HG03175 (cell line): ENCODE measurements around the gene RASL10A.

Source experiments
- ATAC-seq: cut with Tn5 transposase; IDR thresholded peaks from one replicate; pipeline ENCODE4 v1.9.1; 2021; ENCODE audit warnings: mild to moderate bottlenecking, moderate library complexity; ENCODE audit not compliant: unreplicated experiment

Gene RASL10A

DNA sequence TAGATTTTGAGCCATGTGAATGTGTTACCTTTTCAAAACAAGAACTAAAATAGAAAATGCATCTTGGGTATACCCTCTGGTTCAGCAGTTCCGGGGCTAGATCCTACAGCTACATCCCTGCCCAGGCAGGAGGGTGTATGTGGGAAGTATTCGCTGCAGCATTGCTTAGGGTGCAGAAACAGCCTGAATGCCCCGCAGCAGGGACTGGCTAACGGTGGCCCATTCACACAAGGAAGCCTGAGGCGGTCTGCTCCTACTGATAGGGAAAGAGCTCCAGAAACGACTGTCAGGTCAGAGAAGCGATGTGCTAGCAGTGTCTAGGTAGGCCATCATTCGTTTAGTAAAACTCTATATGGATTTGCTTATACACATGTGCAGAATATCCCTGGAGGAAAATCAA lies 9.9 kb upstream of the RASL10A start:
- no peak for ATAC-seq

DNA sequence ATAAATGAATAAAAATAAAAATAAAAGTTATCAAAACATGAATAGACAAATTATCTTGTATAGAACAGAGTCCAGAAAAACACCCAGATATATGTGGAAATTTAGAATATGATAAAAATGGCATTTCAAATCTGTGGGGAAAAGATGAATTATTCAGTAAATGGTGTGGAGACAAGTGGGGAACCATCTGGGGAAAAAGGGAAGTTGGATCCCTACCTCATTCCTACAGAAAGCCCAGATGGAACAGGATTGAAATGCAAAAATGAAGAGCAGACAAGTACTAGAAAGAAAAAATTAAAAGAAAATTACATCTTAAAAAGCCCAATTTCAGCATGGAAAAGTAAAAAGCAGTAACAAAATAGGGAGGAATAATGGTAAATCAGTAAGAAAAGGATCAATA lies 8.1 kb upstream of the RASL10A start:
- ATAC-seq = no peak

DNA sequence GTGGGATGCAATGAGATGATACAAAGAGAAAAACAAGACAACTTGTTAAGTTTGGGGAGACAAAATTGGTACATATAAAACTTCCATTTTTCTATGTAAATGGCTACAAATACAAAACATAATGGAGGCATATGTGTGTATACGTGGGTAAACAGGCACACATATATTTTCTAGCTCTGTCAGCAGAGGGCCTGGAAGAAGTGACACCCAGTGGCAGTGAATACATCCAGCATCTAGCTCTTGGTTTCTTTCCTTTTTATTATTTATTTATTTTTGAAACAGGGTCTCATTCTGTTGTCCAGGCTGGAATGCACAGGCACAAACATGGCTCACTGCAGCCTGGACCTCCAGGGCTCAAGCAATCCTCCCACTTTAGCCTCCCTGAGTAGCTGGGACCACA lies 5.0 kb upstream of the RASL10A start:
- no peak for ATAC-seq

DNA sequence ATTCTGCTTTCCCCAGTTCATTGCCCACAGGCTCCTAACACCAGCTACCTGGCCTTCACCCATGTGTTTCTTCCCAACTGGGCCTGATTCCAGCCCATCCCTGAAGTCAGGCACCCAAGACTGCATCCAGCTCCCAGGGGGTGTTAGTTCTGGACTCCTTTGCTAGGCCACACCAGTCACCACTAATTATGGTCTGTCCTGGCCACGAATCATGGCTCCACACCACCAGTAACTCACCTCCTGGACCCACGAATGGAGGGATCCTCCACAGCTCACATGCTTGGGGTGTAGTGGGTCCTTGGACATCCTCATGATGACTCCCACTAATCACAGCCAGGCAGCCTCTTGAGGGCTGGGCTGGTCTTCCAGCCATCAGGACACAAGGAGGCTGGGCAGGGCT lies 3.6 kb upstream of the RASL10A start:
- no peak for ATAC-seq

DNA sequence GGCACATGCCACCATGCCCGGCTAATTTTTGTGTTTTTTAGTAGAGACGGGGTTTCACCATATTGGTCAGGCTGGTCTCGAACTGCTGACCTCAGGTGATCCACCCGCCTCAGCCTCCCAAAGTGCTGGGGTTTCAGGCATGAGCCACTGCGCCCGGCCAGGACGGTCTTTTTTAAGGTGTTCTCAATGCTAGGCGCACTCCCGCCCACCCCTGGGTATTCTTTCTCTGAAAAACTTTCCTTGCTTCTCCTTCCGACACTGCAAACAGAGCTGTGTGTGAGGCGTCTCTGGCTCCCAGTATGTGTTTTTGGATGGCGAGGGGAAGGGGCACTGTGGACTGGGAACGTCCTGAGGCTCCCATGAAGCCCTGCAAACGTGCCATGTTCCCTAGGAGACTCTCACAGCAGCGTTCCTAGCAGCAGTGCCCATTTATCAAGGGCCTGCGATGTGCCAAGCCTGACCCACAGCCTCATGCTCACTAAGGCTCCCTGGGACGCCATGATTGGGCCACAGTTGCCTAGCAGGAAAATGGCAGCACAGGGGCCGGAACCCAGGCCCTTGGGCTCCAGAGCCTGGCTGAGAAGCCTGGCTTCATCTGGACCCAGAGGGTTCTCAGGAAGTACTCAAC lies 2.4 kb upstream of the RASL10A start:
- ATAC-seq = no peak

DNA sequence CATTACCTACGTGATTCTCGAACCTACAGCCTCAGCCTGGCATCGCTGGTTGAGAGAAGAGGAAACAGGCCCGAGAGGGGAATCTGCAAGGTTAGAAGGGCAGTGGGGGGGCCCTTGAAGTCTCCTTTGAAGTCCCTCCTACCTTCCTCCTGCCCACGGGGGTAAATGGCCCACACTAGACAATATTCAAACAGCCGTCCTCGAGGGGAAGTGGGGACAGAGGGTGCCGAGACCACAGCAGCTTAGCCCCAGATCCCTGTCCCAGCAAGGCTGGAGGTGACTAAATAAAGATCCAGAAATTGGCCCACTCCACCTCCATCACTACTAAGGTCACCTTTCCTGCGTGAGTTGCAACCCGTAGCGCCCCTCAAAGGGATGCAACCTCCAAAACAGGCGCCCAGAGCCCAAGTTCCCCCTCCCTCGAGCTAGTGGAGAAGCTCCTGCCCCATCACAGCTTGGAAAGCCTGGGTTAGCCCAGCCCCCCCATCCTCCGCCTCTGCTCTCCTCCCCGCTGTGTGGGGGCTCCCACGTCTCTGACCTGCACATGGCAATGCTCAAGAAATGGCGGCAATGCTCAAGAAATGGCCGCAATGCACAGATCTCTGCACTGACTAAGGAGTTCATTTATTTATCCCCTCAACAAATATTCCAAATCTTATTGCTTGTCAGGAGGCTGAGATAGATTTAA lies 788 bp upstream of the RASL10A start:
- ATAC-seq = no peak

DNA sequence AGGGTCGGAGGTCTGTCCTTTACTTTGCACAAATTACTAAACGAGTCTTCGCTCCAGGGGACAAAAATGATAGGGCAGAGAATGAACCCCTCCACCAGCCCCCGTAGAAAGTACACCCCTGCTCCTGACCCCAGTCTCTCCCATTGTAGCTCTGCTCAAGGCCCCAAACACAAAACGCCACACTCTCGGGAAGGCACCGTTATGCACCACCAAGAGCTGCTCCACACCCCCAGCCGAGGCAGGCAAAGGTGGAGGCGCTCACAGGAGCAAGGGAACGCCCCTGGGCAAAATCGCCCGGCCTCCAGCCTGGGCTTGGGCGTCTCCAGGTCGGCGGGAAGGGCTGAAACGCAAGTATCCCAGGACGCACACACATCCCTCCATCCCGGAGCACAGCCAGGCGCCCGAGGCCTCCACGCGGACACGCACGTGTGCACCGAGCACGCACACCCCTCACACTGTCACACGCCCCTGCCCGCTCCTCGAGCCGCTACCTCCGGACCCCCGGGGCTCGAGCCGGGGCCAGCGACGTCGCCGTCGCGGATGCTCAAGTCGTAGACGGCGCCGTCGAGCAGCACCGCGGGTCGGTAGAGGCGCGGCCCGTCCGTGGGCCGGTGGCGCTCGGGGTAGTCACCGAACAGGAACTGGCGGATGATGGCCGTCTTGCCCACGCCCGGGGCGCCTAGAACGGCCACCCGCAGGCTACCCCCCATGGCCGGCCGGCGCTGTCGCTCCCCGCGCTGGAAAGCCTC lies 786 bp downstream of the RASL10A start:
- ATAC-seq = no peak

DNA sequence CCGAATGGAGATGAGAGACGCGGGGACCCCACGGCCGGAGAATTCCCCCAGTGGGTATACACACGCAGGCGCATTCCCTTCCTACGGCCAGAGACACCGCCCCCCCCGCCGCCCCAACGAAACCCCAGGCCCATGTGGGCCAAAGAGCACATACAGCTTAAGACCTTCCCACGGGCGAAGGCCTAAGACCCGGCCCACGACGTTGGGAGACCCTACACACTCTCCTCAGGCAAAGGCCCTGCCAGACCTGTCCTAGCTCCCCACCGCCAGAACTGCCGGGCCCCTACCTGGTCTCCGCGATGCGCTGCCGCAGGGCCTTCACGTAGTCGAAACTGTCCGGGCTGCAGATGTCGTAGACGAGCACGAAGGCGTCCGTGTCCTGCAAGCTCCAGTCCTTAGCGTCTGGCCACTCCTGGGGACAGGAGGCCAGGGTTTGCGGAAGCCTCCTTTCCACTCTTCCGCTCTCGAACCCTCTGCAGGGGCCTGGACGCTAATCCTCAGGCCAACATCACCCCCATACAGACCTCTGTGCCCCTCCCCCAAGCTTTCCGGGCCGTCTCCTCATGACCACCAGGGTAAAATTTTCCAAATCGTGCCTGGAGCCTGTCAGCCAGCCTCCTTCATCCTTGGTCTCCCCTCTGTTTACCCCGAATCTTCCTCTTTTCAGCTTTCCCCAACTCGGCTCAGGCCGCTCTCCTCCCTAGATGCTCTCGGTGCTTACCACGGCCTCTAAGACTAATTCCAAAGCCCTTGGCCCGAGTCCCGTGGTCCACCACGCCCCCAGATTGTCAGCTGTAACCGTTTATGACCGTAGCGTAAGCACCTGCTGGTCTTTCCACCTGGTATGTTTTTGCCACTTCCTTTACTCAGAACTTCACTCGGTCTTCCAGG lies 1.7 kb downstream of the RASL10A start:
- ATAC-seq = no peak

DNA sequence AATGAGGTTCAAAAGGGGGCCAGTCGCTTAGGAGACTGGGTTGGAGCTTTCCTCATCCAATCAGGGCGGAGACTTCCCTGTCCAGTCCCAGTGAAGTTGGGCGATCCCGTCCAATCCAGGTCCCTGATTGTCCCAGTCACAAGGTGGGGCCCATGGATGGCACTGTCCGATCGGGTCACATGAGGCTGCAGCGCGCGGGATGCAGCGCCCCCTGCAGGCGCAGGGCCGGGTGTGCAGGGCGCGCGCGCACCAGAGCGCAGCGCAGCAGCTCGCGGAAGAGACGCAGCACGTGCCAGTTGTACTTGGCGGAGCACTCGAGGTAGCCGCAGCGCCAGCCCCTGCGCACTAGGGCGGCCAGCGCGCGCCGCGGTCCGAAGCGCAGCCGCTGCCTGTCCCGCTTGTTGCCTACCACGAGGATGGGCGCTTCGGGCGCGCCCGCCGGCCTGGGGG lies 2.3 kb downstream of the RASL10A start:
- no peak for ATAC-seq

DNA sequence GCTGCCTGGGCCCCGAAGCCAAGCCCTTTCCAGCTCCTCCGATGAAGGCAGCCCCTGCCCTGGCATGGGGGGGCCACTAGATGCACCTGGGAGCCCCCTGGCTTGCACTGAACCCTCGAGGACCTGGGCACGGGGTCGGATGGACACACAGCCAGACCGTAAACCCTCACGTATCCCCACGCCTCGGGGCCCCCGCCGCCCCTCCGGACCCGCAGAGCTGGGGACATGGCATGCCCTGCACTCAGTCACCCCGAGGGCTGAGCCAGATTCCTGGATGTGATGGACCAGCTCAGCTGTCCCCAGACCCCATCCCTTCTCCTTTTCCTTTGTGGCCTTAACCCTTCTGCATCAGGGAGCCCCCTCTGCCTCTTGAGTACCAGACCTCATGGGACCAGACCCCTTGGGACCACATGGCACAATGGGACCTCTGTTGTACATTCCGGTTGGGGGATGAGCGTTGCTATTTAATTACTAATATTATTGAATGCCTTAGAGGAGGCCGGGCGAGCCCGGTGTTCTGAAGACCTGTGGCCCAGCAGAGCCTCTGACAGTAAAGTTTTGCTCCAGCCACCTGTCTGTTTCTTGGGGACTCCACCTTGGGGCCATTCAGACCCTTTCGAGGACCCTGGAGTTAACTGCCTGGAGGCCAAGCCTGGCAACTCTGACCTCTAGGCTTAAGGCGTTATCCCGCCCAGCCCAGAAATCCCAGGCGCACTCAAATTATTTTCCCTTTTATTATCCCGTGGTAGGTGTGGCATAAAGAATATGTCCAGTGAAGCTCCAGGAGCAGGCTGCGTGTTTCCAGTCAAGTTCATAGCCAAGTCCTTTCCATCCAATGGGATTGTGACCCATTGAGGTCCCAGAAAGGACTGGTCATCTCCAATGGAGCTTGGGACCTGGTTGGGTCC lies 3.0 kb downstream of the RASL10A start:
- ATAC-seq = no peak

DNA sequence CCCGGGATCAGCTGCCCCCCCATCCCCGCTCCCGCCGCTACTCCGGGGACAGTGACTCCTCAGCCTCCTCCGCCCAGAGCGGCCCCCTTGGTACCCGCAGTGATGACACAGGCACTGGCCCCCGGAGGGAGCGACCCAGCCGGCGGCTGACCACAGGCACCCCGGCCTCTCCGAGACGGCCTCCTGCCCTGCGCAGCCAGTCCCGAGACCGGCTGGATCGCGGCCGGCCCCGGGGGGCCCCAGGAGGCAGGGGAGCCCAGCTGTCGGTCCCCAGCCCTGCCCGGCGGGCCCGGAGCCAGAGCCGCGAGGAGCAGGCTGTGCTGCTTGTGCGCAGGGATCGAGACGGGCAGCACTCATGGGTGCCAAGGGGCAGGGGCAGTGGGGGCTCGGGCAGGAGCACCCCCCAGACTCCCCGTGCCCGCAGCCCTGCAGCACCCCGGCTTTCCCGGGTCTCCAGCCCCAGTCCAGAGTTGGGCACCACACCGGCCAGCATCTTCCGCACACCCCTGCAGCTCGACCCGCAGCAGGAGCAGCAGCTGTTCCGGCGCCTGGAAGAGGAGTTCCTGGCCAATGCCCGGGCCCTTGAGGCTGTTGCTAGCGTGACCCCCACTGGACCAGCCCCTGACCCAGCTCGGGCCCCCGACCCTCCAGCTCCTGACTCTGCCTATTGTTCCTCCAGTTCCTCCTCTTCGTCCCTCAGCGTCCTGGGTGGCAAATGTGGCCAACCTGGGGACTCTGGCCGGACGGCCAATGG lies 3.9 kb downstream of the RASL10A start:
- no peak for ATAC-seq

DNA sequence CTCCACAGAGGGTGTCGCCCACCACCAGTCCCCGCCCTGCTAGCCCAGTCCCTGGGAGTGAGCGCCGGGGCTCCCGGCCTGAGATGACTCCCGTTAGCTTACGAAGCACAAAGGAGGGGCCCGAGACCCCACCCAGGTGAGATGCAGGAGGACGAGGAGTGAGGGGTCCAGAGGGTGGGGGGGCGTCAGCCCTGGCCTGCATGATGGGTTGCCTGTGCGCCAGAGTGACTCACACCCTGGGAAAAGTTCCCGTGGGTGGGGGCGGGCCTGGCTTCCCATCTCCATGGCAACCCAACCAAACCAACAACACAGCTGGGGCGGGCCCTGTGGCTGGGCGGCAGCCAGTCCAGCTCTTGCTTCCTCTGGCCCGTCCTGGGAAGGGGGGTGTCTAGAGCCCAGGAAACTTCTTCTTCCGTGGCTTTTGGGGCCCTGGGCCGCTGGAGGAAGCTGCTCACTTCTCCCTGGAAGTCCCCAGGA lies 4.6 kb downstream of the RASL10A start:
- no peak for ATAC-seq

DNA sequence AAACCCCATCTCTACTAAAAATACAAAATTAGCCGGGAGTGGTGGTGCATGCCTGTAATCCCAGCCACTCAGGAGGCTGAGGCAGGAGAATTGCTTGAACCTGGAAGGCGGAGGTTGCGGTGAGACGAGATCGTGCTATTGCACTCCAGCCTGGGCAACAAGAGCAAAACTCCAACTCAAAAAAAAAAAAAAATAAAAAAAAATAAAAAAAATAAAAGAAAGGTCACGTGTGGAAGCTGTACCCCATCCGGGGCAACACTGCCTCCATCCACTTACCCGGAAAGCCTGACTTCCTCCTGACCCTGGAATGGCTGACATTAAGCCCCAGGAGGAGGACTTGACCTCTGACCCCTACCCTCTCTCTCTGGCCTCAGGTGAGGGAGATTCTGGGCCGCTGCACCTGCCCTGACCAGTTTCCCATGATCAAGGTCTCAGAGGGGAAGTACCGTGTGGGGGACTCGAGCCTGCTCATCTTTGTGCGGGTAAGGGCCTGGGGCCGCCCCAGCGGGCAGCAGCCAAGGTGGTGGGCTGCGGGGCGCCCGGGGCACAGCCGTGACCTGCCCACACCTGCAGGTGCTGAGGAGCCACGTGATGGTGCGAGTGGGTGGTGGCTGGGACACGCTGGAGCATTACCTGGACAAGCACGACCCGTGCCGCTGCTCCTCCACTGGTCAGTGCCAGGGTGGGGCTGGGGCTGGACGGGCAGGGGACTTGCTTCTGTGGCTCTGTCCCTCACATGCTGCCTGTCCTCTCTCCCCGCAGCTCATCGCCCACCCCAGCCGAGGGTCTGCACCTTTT lies 5.2 kb downstream of the RASL10A start:
- ATAC-seq = no peak

DNA sequence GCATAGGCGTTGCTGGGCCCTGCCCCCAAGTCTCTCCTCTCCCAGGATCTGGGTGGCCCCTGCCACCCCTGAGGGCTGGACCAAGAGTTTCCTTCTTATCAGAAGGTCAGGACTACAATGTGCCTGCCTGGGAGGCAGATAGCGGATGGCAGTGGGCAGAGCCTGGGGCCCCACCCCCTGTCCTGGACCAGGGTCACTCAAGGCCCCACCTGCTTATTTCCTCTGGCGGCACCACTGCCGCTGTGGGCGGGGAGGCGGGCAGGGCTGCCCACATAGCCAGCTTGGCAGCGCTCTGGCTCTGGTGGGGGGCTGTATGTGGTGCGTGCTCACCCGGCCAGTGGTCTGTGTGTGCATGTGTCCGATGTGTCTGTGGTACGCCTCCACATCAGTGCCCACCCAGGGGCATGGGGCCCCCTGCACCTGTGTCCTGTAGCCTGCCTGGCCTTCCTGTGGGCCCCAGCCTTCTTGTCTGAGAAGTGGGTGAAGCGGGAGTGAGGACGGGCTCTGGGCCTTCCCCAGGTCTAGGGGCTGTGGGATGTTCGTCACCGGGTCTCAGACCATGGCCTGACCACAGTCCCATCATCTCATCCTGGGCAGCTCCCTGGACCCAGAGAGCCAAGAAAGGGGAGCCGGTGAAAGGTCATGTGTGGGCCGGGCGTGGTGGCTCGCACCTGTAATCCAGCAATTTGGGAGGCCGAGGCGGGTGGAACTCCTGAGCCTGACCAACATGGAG lies 6.0 kb downstream of the RASL10A start:
- no peak for ATAC-seq

DNA sequence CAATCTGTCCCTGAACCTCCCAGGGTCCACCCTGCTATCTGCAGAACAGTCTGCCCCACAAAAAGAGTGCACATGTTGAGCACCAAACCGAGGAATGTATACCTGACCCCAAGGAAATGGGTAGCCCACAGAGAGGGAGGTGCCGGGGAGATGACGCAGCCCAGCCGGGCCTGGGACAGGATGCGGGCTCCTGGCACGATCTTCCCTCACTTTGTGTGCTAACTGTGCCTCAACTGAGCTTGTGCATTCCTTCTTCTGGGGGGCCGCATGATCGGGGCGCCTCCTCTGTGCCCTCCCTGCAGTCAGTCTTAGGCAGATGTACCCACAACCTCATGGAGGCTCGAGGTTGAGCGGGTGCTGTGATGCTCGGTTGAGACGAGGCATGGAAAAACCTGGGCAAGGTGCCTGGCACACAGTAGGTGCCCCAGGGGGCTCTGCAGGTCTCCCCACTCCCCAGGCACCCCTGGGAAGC lies 6.7 kb downstream of the RASL10A start:
- ATAC-seq = no peak

DNA sequence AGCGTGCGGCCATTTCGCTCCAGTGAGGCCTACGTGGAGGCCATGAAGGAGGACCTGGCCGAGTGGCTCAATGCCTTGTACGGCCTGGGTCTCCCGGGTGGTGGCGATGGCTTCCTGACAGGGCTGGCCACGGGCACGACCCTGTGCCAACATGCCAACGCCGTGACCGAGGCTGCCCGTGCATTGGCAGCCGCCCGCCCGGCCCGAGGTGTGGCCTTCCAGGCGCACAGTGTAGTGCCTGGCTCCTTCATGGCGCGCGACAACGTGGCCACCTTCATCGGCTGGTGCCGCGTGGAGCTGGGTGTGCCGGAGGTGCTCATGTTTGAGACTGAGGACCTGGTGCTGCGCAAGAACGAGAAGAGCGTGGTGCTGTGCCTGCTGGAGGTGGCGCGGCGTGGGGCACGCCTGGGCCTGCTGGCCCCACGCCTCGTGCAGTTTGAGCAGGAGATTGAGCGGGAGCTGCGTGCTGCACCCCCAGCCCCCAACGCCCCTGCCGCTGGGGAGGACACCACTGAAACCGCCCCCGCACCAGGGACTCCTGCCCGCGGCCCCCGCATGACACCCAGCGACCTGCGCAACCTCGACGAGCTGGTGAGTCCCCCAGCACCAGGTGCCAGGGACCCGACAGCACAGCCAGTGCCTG lies 7.2 kb downstream of the RASL10A start:
- no peak for ATAC-seq

DNA sequence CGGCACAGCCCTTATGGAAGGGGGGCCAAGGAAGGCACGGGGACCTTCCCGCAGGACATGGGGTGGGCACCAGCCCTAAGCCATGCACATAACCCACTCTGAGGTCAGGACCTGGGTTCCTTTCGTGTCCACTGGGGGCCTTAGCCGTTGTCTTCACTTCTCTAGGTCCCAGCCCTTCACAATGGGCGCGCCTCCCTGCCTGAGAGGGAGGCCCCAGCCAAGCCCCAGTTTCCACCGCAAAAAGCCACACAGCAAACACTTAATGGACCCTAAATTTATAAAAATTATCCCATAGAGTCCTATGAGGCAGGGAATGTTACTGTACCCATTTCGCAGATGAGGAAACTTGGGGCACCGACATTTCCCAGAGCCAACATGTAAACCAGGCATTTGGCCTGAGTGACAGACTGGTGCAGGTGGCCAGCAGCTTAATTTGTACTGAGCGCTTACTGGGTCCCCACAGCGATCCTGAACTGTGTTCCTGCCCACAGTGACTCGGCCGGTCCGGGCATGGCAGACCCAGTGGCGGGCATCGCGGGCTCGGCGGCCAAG lies 7.8 kb downstream of the RASL10A start:
- no peak for ATAC-seq
